SK-N-MC (cell line): Measurements from ENCODE around the gene RGN.

Experiments
- EZH2 ChIP-seq: fragments of 200-600 bp; sonication (generic); IDR thresholded peaks from one replicate; pipeline ENCODE4 v1.6.1; 2017; ENCODE audit warnings: antibody characterized with exemption
- POLR2AphosphoS5 ChIP-seq: IDR thresholded peaks from 2 replicates; pipeline ENCODE4 v1.6.1; 2012; ENCODE audit warnings: mild to moderate bottlenecking, low read depth, low read length, borderline replicate concordance

GRCh38 chrX:47060708-47061107, 17.5 kb upstream of the RGN start:
- TF ChIP-seq POLR2AphosphoS5 (no peak), EZH2 (no peak)
